ENCODE data around the gene IPO11.
"Not testable (repeated sequence)": the region's sequence is repeated elsewhere in the genome, so short reads cannot be mapped to it uniquely, and the experiment has no call there.

The IPO11 gene

GRCh38 chr5:62457071-62457470 lies 44.5 kb downstream of the IPO11 start:
- DNase-seq = no peak

GRCh38 chr5:62460578-62460983 lies 48.0 kb downstream of the IPO11 start:
- DNase-seq = no peak

GRCh38 chr5:62461561-62461960 lies 49.0 kb downstream of the IPO11 start:
- no peak for DNase-seq

- DNase-seq = no peak
These were observed 53.7 kb downstream of the IPO11 start for GRCh38 chr5:62465985-62466925.

- DNase-seq = no peak
These were observed 60.6 kb downstream of the IPO11 start for GRCh38 chr5:62473209-62473608.

- no peak for DNase-seq
These were observed 62.5 kb downstream of the IPO11 start for GRCh38 chr5:62475072-62475471.

GRCh38 chr5:62477801-62478200 lies 65.2 kb downstream of the IPO11 start:
- DNase-seq = no peak

- no peak for DNase-seq
These were observed 71.0 kb downstream of the IPO11 start for GRCh38 chr5:62483556-62483955.

GRCh38 chr5:62486672-62487071 lies 74.1 kb downstream of the IPO11 start:
- no peak for DNase-seq

- no peak for DNase-seq
These were observed 76.0 kb downstream of the IPO11 start for GRCh38 chr5:62488531-62488930.

- DNase-seq = no peak
These were observed 76.9 kb downstream of the IPO11 start for GRCh38 chr5:62489471-62489870.

GRCh38 chr5:62494772-62495171 lies 82.2 kb downstream of the IPO11 start:
- DNase-seq = no peak

- DNase-seq = no peak
These were observed 84.3 kb downstream of the IPO11 start for GRCh38 chr5:62496876-62497275.

GRCh38 chr5:62498961-62499360 lies 86.4 kb downstream of the IPO11 start:
- DNase-seq = no peak

- DNase-seq = no peak
These were observed 87.2 kb downstream of the IPO11 start for GRCh38 chr5:62499756-62500155.

GRCh38 chr5:62502456-62503101 lies 90.0 kb downstream of the IPO11 start:
- no peak for DNase-seq

- no peak for DNase-seq
These were observed 91.6 kb downstream of the IPO11 start for GRCh38 chr5:62504129-62504528.

- DNase-seq = no peak
These were observed 94.3 kb downstream of the IPO11 start for GRCh38 chr5:62506659-62507460.

- DNase-seq = not testable (repeated sequence)
These were observed 96.2 kb downstream of the IPO11 start for GRCh38 chr5:62508760-62509159.

- DNase-seq = no peak
These were observed 97.2 kb downstream of the IPO11 start for GRCh38 chr5:62509806-62510205.

- not testable (repeated sequence) for DNase-seq
These were observed 100.5 kb downstream of the IPO11 start for GRCh38 chr5:62513085-62513484.

GRCh38 chr5:62514510-62515119 lies 102.1 kb downstream of the IPO11 start:
- DNase-seq = no peak

GRCh38 chr5:62520812-62521211 lies 108.2 kb downstream of the IPO11 start:
- DNase-seq = not testable (repeated sequence)
